Measurements from ENCODE around the gene SYPL2.
A peak's percentile ranks its signal among the peaks of the same experiment; 100 is the strongest.

DNA sequence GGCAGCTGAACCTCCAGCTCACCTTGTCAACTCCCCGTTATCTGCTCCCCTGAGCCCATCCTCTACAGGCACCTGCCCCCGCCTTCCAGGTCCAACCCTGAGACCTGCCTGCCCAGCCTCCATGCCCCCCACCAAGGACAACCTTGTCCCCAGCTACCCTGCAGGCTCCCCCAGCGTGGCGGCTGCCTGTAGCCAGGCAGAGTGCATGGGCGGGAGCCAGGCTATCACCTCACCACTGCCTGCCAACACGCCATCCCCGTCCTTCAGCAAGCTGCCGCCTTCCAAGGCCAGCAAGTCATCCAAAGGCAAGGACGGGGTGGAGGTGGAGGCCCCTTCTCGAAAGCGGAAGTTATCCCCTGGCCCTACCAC is 24.6 kb downstream of the SYPL2 start:
- TF ChIP-seq, protein P1, sequence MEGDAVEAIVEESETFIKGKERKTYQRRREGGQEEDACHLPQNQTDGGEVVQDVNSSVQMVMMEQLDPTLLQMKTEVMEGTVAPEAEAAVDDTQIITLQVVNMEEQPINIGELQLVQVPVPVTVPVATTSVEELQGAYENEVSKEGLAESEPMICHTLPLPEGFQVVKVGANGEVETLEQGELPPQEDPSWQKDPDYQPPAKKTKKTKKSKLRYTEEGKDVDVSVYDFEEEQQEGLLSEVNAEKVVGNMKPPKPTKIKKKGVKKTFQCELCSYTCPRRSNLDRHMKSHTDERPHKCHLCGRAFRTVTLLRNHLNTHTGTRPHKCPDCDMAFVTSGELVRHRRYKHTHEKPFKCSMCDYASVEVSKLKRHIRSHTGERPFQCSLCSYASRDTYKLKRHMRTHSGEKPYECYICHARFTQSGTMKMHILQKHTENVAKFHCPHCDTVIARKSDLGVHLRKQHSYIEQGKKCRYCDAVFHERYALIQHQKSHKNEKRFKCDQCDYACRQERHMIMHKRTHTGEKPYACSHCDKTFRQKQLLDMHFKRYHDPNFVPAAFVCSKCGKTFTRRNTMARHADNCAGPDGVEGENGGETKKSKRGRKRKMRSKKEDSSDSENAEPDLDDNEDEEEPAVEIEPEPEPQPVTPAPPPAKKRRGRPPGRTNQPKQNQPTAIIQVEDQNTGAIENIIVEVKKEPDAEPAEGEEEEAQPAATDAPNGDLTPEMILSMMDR (conservative IDR thresholded peaks at IDR 0.05; ENCODE audit: low read depth, low read length): 0 out of 2 replicates have a peak, but pooled peaks have one; percentile 10
- TF ChIP-seq EZH2 (IDR thresholded peaks at IDR 0.05; ENCODE audit: low read length, unreplicated experiment): no peak

All from PC-3 (cell line).